Left forelimb (tissue), 1 donor: ENCODE results near the gene MRPL10.

Experiments used
- DNase-seq: peaks from one replicate; pipeline ENCODE4 v3.0.0-alpha.2; 2018; ENCODE audit warnings: low spot score

MRPL10 gene

GRCh38 chr17:47857551-47858455 is 26.5 kb upstream of the MRPL10 start:
- no peak for DNase-seq

- no peak for DNase-seq
Observed at GRCh38 chr17:47856830-47857229, 25.5 kb upstream of the MRPL10 start.

GRCh38 chr17:47855737-47856136 is 24.4 kb upstream of the MRPL10 start:
- DNase-seq: no peak

GRCh38 chr17:47853616-47854015 is 22.3 kb upstream of the MRPL10 start:
- no peak for DNase-seq

- DNase-seq: no peak
Observed at GRCh38 chr17:47852113-47852949, 21.0 kb upstream of the MRPL10 start.

- DNase-seq: no peak
Observed at GRCh38 chr17:47851764-47852112, 20.4 kb upstream of the MRPL10 start.

GRCh38 chr17:47850692-47851573 is 19.6 kb upstream of the MRPL10 start, which contains the start of gene SP6:
Gene SP6 (minus strand): TSS chr17:47851163. CDS start chr17:47848429, 2,734 bp downstream.
- no peak for DNase-seq

- DNase-seq: no peak
Observed at GRCh38 chr17:47850373-47850691, 19.0 kb upstream of the MRPL10 start.

GRCh38 chr17:47848198-47848513 is 16.8 kb upstream of the MRPL10 start:
- DNase-seq: no peak

GRCh38 chr17:47847341-47848197 is 16.2 kb upstream of the MRPL10 start:
- no peak for DNase-seq

GRCh38 chr17:47846716-47847340 is 15.5 kb upstream of the MRPL10 start:
- no peak for DNase-seq

GRCh38 chr17:47845716-47846075 is 14.4 kb upstream of the MRPL10 start:
- DNase-seq: no peak

GRCh38 chr17:47844814-47845715 is 13.7 kb upstream of the MRPL10 start:
- no peak for DNase-seq

- no peak for DNase-seq
Observed at GRCh38 chr17:47844227-47844626, 12.9 kb upstream of the MRPL10 start.

GRCh38 chr17:47843391-47843730 is 12.0 kb upstream of the MRPL10 start:
- DNase-seq: no peak

GRCh38 chr17:47841488-47842291 is 10.3 kb upstream of the MRPL10 start:
- DNase-seq: no peak

- peak; percentile 94 for DNase-seq
Observed at GRCh38 chr17:47840742-47841487, 9.6 kb upstream of the MRPL10 start, which contains the start of gene SCRN2. Gene SCRN2 (minus strand): TSS chr17:47841273. CDS start chr17:47840843, 430 bp downstream.
